ENCODE results near the gene TGDS. TPM values are rescaled to one million over a fixed set of nuclear protein-coding genes. Genes with fewer than 3 reads are reported as not detected.

TGDS gene
- total RNA-seq, 2 donors from 2014 or later: 7.8 to 8.3 TPM

DNA sequence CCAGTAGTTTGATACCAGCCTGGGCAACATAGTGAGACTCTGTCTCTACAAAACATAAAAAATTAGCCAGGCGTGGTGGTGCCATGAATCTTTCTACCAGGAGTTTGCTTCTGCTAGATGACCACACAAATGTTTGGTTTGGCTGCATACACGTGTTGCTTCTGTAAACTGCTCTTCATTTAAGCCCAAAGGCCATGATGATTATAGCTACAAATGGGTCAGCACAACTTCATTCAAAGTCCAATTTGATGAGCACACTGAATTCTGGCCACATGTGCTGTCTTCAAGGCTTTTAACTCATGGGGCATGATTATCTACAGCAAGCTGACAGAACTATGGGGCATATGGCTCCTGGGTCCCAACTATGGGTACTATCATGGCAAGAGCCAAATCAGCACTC, 70.2 kb downstream of the TGDS start:
- ATAC-seq (no peak), DNase-seq (no peak)
- intact Hi-C loops (cut with DNase I, micrococcal nuclease): no loop called here

DNA sequence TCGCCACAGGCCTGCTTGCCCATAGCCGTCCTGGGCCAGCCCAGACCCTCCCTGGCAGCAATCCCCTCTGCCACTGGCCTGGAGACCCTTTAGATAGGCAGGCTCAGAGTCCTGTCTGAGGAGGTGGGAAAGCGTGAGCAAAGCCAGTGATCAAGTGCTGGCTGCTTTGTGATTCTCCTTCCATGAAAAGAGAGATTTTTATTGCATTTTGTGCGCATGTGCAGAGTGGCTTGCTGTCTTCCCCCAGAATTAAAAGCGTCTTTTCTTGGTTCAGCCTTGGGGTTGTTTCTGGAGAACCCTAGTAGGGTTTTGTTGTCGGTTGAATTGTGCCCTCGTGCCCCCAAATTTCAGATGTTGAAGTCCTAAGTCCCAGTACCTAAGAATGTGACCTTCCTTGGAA, 71.5 kb downstream of the TGDS start:
- intact Hi-C loops (cut with DNase I, micrococcal nuclease): no loop called here
- DNase-seq (no peak), ATAC-seq (no peak)

Other genes with a start within 250 kb of the TGDS start
- under 1 TPM in 1 of 2 donors, not detected in 1; 0.08 TPM for gene DCT, start 116.5 kb downstream of the TGDS start, total RNA-seq
- 1 to 10 TPM; 3.4 to 3.7 TPM for gene GPR180, start 5.7 kb upstream of the TGDS start, total RNA-seq
- gene SOX21, start 116.4 kb upstream of the TGDS start, total RNA-seq: not detected

Measured in left colon (tissue), 2 donors.